ENCODE measurements around the gene NR6A1. TPM values are rescaled to one million over a fixed set of nuclear protein-coding genes. Genes with fewer than 3 reads are reported as not detected.

Gene NR6A1
- total RNA-seq, 1 experiment from 2014 or later: 99.3 TPM

GRCh38 chr9:124475158-124475867, 295.8 kb downstream of the NR6A1 start:
- H2AFZ ChIP-seq (ENCODE audit: low read length): no peak overlapping the region
- H3K4ac ChIP-seq (ENCODE audit: low read depth, low read length): no peak overlapping the region
- H3K27ac ChIP-seq (ENCODE audit: insufficient read length, low read depth, low read length): no peak overlapping the region
- H3K9ac ChIP-seq (ENCODE audit: extremely low read depth, insufficient read length, low read length): no peak overlapping the region
- no peak overlapping the region for H2BK12ac ChIP-seq (ENCODE audit: insufficient read length, low read depth, low read length)
- no peaks in the 10 kb centered on the region for H3K23me2 ChIP-seq (ENCODE audit: insufficient read length, low read depth, low read length, poor library complexity, severe bottlenecking)
- WGBS (ENCODE audit: extremely low coverage, insufficient read length, low lambda C conversion rate): no CpG with 5 or more reads among the region's 21 CpGs
- peak; percentile 69 for DNase-seq
- H3K4me1 ChIP-seq (ENCODE audit: insufficient read depth, low read length): no peaks in the 10 kb centered on the region
- no peak overlapping the region for H3K4me2 ChIP-seq (ENCODE audit: insufficient read depth, insufficient read length, low read length)
- H2BK5ac ChIP-seq (ENCODE audit: insufficient read length, low read length): no peak overlapping the region
- H3K79me2 ChIP-seq (ENCODE audit: insufficient read depth, low read length): no peaks in the 10 kb centered on the region
- peaks cover 46% of the 10 kb centered on the region for H3K27me3 Mint-ChIP-seq (ENCODE audit: low read depth)
- H3K4me1 Mint-ChIP-seq: peaks cover 8 to 31% of the 10 kb centered on the region in 2 experiments
- H3K36me3 Mint-ChIP-seq (ENCODE audit: insufficient read depth in 1 of 3, low read depth in 3 of 3): no peaks in the 10 kb centered on the region; a peak in 1 of 7 replicates
- peaks cover 3% of the 10 kb centered on the region; the same call in 1 of the 2 replicates for H3K27me3 ChIP-seq (ENCODE audit: insufficient read depth, low read length)
- no peak overlapping the region for H4K8ac ChIP-seq (replicated peaks; ENCODE audit: insufficient read length, low read depth, low read length)
- H3K9me3 ChIP-seq (ENCODE audit: control insufficient read depth, low read depth, low read length): no peaks in the 10 kb centered on the region
- H2AK5ac ChIP-seq (ENCODE audit: insufficient read length, low read length): no peak overlapping the region
- no peak overlapping the region for H3K18ac ChIP-seq (ENCODE audit: insufficient read length, low read depth, low read length)
- no peak overlapping the region for H3K27ac Mint-ChIP-seq
- H4K20me1 ChIP-seq (ENCODE audit: control insufficient read depth, insufficient read depth, insufficient read length): no peaks in the 10 kb centered on the region
- no peak overlapping the region for H2BK20ac ChIP-seq (ENCODE audit: low read depth, low read length, poor library complexity, severe bottlenecking)
- no peaks in the 10 kb centered on the region for H3K9me3 Mint-ChIP-seq
- H2BK120ac ChIP-seq (ENCODE audit: low read depth, low read length, poor library complexity, severe bottlenecking): no peak overlapping the region
- no peak overlapping the region for H4K91ac ChIP-seq (ENCODE audit: insufficient read length, low read depth, low read length)
- no peak overlapping the region for H4K5ac ChIP-seq (ENCODE audit: insufficient read length, low read depth, low read length)
- no peak overlapping the region for H3K14ac ChIP-seq (ENCODE audit: insufficient read depth, low read length)
- no peak overlapping the region for H2BK15ac ChIP-seq (ENCODE audit: low read depth, low read length)
- H3K23ac ChIP-seq (ENCODE audit: insufficient read length, low read depth, low read length): no peak overlapping the region
- TF ChIP-seq CTCF (conservative IDR thresholded peaks at IDR 0.05): peak; percentile 50; the same call in 2 of the 3 replicates
- no peak overlapping the region for H3K56ac ChIP-seq (ENCODE audit: insufficient read length, low read depth, low read length)
- no peak overlapping the region for H3T11ph ChIP-seq (ENCODE audit: low read length)
- H3K79me1 ChIP-seq (ENCODE audit: insufficient read depth, low read depth, low read length, poor library complexity, severe bottlenecking): no peaks in the 10 kb centered on the region
- H3K4me3 Mint-ChIP-seq: no peak overlapping the region

Measured in H9 (cell line).